Right lobe of liver (tissue), 6 donors: ENCODE data around the gene KLHL17. TPM values are rescaled to one million over a fixed set of nuclear protein-coding genes. Genes with fewer than 3 reads are reported as not detected.
"Not testable (repeated sequence)": the region's sequence is repeated elsewhere in the genome, so short reads cannot be mapped to it uniquely, and the experiment has no call there.

Source experiments
- ATAC-seq, 4 donors: fragments of 200-7000 bp; cut with Tn5 transposase; one replicate each; pipeline ENCODE4 v1.9.1; 2020; ENCODE audit warnings: mild to moderate bottlenecking in 4 of 4, moderate library complexity in 4 of 4
- DNase-seq, 3 donors: peaks; one replicate each; pipeline ENCODE4 v3.0.0-alpha.2; 2020
- H3K27ac ChIP-seq, 3 donors: fragments of 200-600 bp; one replicate each; pipeline ENCODE4 v1.8.0; 2022
- H3K27me3 ChIP-seq, 2 donors: fragments of 200-600 bp; one replicate each; pipeline ENCODE4 v1.8.0; 2022
- H3K36me3 ChIP-seq, 4 donors: fragments of 200-600 bp; sonication (generic) in 1 of 4; one replicate each; pipeline versions ENCODE4 v1.5.1 to v1.8.0; 2017 to 2022; ENCODE audit warnings: control low read depth in 1 of 4
- H3K4me1 ChIP-seq, 4 donors: fragments of 200-600 bp; sonication (generic) in 1 of 4; one replicate each; pipeline versions ENCODE4 v1.5.1 to v1.8.0; 2017 to 2022; ENCODE audit warnings: control low read depth in 1 of 4
- H3K4me3 ChIP-seq, 3 donors: fragments of 200-600 bp; one replicate each; pipeline ENCODE4 v1.8.0; 2022
- H3K9me3 ChIP-seq, 4 donors: fragments of 200-600 bp; sonication (generic) in 1 of 4; one replicate each; pipeline versions ENCODE4 v1.5.1 to v1.8.0; 2017 to 2022; ENCODE audit warnings: control low read depth in 1 of 4
- CTCF ChIP-seq, 4 donors: fragments of 200-600 bp in 3 of 4; fragments of 450-650 bp in 1 of 4; IDR thresholded peaks; one replicate each; pipeline versions ENCODE4 v1.5.1 to v1.8.0; 2016 to 2022; ENCODE audit warnings: antibody characterized with exemption in 4 of 4, mild to moderate bottlenecking in 2 of 4
- POLR2A ChIP-seq: fragments of 450-650 bp; IDR thresholded peaks from one replicate; pipeline ENCODE4 v1.6.1; 2017; ENCODE audit warnings: antibody characterized with exemption, mild to moderate bottlenecking
- WGBS: methylation state at CpG from one replicate; pipeline ENCODE4 v1.1.6; 2018; ENCODE audit warnings: low coverage, low lambda C conversion rate; ENCODE audit not compliant: insufficient coverage; ENCODE audit errors: missing lambda C conversion rate; 5-methylcytosine and 5-hydroxymethylcytosine counted together
- intact Hi-C, 2 donors: fragments of 100-400 bp; cut with DNase I; formaldehyde crosslinking; loops; one replicate each; pipeline versions ENCODE4 v1.11.2 to v1.14.1; 2022
- total RNA-seq, 6 experiments: library from RNA; depleted of rRNA in 2 of 6; stranded (reverse); fragments of >200 nt in 2 of 6; fragmentation: NEBNext Ultra II Directional in 3 of 6; extraction: Animal tissue kit (Norgen Biotek cat#: 25700) in 3 of 6; gene quantifications; one replicate each; pipeline versions ENCODE4 v1.1.0 to v1.2.4, GENCODE V29; 2016 to 2023
- donor health status: DM: no; HTN: yes; CAD: no.
- donor health status: DM: no; HTN: no; CAD: no.
- donor health status: DM: no; HTN: no; CAD: no.
- donor health status: DM: no; HTN: yes; CAD: no.
- donor health status: DM: no; HTN: yes; CAD: no.

KLHL17 gene
- total RNA-seq, 6 experiments from 2014 or later, result 1.9 to 6.7 (median 4.3) TPM

- intact Hi-C loops, result loop anchor here (2.0 to 10.0 kb wide), 2 partner anchors 81 kb away; no protein-coding TSS in a partner anchor
- no peaks in the 10 kb centered on the region for H3K36me3 ChIP-seq
- no peak overlapping the region for H3K4me3 ChIP-seq
- H3K27ac ChIP-seq, result no peak overlapping the region
- peak; percentile 70 to 83 (median 78) for ATAC-seq
- TF ChIP-seq POLR2A, result no peak
- peak; percentile 50 to 97 (median 88) for TF ChIP-seq CTCF (IDR thresholded peaks at IDR 0.05)
- DNase-seq, result peak in 1 of 3 donors; percentile 54
- no peaks in the 10 kb centered on the region for H3K4me1 ChIP-seq
- H3K27me3 ChIP-seq, result no peaks in the 10 kb centered on the region
- no peaks in the 10 kb centered on the region for H3K9me3 ChIP-seq
- WGBS, result 11% methylated on average over 16 of the region's 29 CpGs
Observed at GRCh38 chr1:983798-984475, 23.6 kb downstream of the KLHL17 start.

- H3K36me3 ChIP-seq, result no peaks in the 10 kb centered on the region
- intact Hi-C loops, result loop anchor here in 1 of 2 donors (10.0 kb wide), 1 partner anchor 80 kb away; no protein-coding TSS in a partner anchor
- ATAC-seq (no peak), DNase-seq (no peak)
- no peaks in the 10 kb centered on the region for H3K27me3 ChIP-seq
- no peaks in the 10 kb centered on the region for H3K4me1 ChIP-seq
- WGBS, result 19% methylated on average over 9 of the region's 12 CpGs
- H3K4me3 ChIP-seq, result no peak overlapping the region
- H3K27ac ChIP-seq, result no peak overlapping the region
- H3K9me3 ChIP-seq, result no peaks in the 10 kb centered on the region
- peak in 2 of 4 donors; percentile 3 to 5 for TF ChIP-seq CTCF (IDR thresholded peaks at IDR 0.05)
- no peak for TF ChIP-seq POLR2A
Observed at GRCh38 chr1:984476-984814, 24.1 kb downstream of the KLHL17 start.

GRCh38 chr1:985126-985525 is 24.7 kb downstream of the KLHL17 start:
- no peaks in the 10 kb centered on the region for H3K27me3 ChIP-seq
- 69% methylated on average over 9 of the region's 13 CpGs for WGBS

GRCh38 chr1:988061-988460 is 27.7 kb downstream of the KLHL17 start:
- intact Hi-C loops, result loop anchor here in 1 of 2 donors (10.0 kb wide), 1 partner anchor 77 kb away; no protein-coding TSS in a partner anchor
- ATAC-seq, H3K4me1 ChIP-seq, H3K9me3 ChIP-seq, H3K27ac ChIP-seq, DNase-seq, H3K27me3 ChIP-seq, H3K36me3 ChIP-seq, H3K4me3 ChIP-seq: not testable (repeated sequence)
- whole genome bisulfite sequencing, result 64% methylated on average over 5 of the region's 5 CpGs

More at GRCh38 chr1:985126-985525, 24.7 kb downstream of the KLHL17 start:
- H3K36me3 ChIP-seq, result no peaks in the 10 kb centered on the region
- no peak overlapping the region for H3K4me3 ChIP-seq
- DNase-seq (no peak), ATAC-seq (no peak)
- no peaks in the 10 kb centered on the region for H3K9me3 ChIP-seq
- TF ChIP-seq CTCF (IDR thresholded peaks at IDR 0.05), result no peak
- no peak for TF ChIP-seq POLR2A
- H3K27ac ChIP-seq, result no peak overlapping the region
- intact Hi-C loops, result loop anchor here in 1 of 2 donors (10.0 kb wide), 1 partner anchor 80 kb away; no protein-coding TSS in a partner anchor
- no peaks in the 10 kb centered on the region for H3K4me1 ChIP-seq

GRCh38 chr1:991275-991674 is 30.9 kb downstream of the KLHL17 start:
- DNase-seq, H3K36me3 ChIP-seq, H3K27me3 ChIP-seq, intact Hi-C loops, H3K9me3 ChIP-seq, H3K27ac ChIP-seq, H3K4me1 ChIP-seq, ATAC-seq, H3K4me3 ChIP-seq: not testable (repeated sequence)
- 82% methylated on average over 5 of the region's 6 CpGs for WGBS
